Endothelial cell of umbilical vein (primary cell): ENCODE measurements around the gene MATN1.

Source experiments
- CTCF ChIP-seq, 2 donors: IDR thresholded peaks; 1 replicate in 1 of 2; 2 replicates in 1 of 2; pipeline ENCODE4 v1.5.1; 2011; ENCODE audit warnings: low read length in 2 of 2, mild to moderate bottlenecking in 2 of 2, moderate library complexity in 2 of 2, control low read depth in 1 of 2, inconsistent platforms in 1 of 2, low read depth in 1 of 2; ENCODE audit not compliant: insufficient read depth in 1 of 2; ENCODE audit errors: extremely low read depth in 1 of 2
- EZH2 ChIP-seq: IDR thresholded peaks from 2 replicates; pipeline ENCODE4 v1.6.1; 2012; ENCODE audit warnings: borderline replicate concordance, low read depth, mild to moderate bottlenecking, moderate library complexity, low read length, inconsistent platforms; ENCODE audit not compliant: severe bottlenecking
- FOS ChIP-seq: IDR thresholded peaks from 2 replicates; pipeline ENCODE4 v1.6.1; 2011; ENCODE audit warnings: mild to moderate bottlenecking, low read length, moderate library complexity, borderline replicate concordance; ENCODE audit not compliant: insufficient read depth
- GATA2 ChIP-seq: IDR thresholded peaks from 2 replicates; pipeline ENCODE4 v1.7.0; 2011; ENCODE audit warnings: low read depth, mild to moderate bottlenecking, moderate library complexity, mixed read lengths, low read length; ENCODE audit not compliant: insufficient read length, insufficient read depth
- MAX ChIP-seq: IDR thresholded peaks from 2 replicates; pipeline ENCODE4 v1.6.1; 2011; ENCODE audit not compliant: insufficient read depth, insufficient read length
- MYC ChIP-seq: IDR thresholded peaks from one replicate; pipeline ENCODE4 v1.6.1; 2011; ENCODE audit warnings: mild to moderate bottlenecking, low read depth, low read length
- POLR2A ChIP-seq: IDR thresholded peaks from 2 replicates; pipeline ENCODE4 v1.6.1; 2012; ENCODE audit warnings: low read depth, mild to moderate bottlenecking, control low read depth, low read length
- POLR2AphosphoS5 ChIP-seq: IDR thresholded peaks from 2 replicates; pipeline ENCODE4 v1.6.1; 2012; ENCODE audit warnings: low read depth, mild to moderate bottlenecking, control low read depth, low read length, moderate library complexity; ENCODE audit not compliant: insufficient read depth

GRCh38 chr1:30685796-30686165, 37.6 kb downstream of the MATN1 start:
- TF ChIP-seq GATA2 = no peak
- TF ChIP-seq CTCF (IDR thresholded peaks at IDR 0.05; ENCODE audit: extremely low read depth in 1 of 2, insufficient read depth in 1 of 2, low read depth in 1 of 2, low read length in 2 of 2) = no peak
- TF ChIP-seq EZH2 = no peak
- TF ChIP-seq POLR2AphosphoS5 = no peak
- no peak for TF ChIP-seq MAX
- TF ChIP-seq POLR2A = no peak
- no peak for TF ChIP-seq MYC
- TF ChIP-seq FOS = no peak
